Measurements from ENCODE around the gene IGF1R.

Gene IGF1R

GRCh38 chr15:98977441-98977840, 329.1 kb downstream of the IGF1R start:
- no peak for TF ChIP-seq CTCF (IDR thresholded peaks at IDR 0.05; ENCODE audit: control extremely low read depth, extremely low read depth, low read depth, missing control alignments)
- no peak for DNase-seq (ENCODE audit: extremely low spot score)
- CTCF ChIA-PET, result no interaction called here
- POLR2A ChIA-PET, result no interaction called here

GRCh38 chr15:98978153-98978552, 329.8 kb downstream of the IGF1R start:
- CTCF ChIA-PET, result no interaction called here

GRCh38 chr15:98980899-98981228, 332.5 kb downstream of the IGF1R start:
- CTCF ChIA-PET, result no interaction called here
- no peak for DNase-seq (ENCODE audit: extremely low spot score)
- POLR2A ChIA-PET, result no interaction called here
- no peak for TF ChIP-seq CTCF (IDR thresholded peaks at IDR 0.05; ENCODE audit: control extremely low read depth, extremely low read depth, low read depth, missing control alignments)

More at GRCh38 chr15:98978153-98978552, 329.8 kb downstream of the IGF1R start:
- TF ChIP-seq CTCF (IDR thresholded peaks at IDR 0.05; ENCODE audit: control extremely low read depth, extremely low read depth, low read depth, missing control alignments), result no peak
- POLR2A ChIA-PET, result no interaction called here
- DNase-seq (ENCODE audit: extremely low spot score), result no peak

GRCh38 chr15:98981851-98982722, 333.7 kb downstream of the IGF1R start:
- ChIA-PET POLR2A (no interaction called here), CTCF (interaction anchor here (0.9 to 1.7 kb wide), 2 partner anchors 9 to 29 kb away, joined by 3 to 5 read pairs; no protein-coding TSS in a partner anchor)
- DNase-seq (ENCODE audit: extremely low spot score), result no peak
- no peak for TF ChIP-seq CTCF (IDR thresholded peaks at IDR 0.05; ENCODE audit: control extremely low read depth, extremely low read depth, low read depth, missing control alignments)

GRCh38 chr15:98983334-98983733, 335.0 kb downstream of the IGF1R start:
- TF ChIP-seq CTCF (IDR thresholded peaks at IDR 0.05; ENCODE audit: control extremely low read depth, extremely low read depth, low read depth, missing control alignments), result no peak
- ChIA-PET CTCF (no interaction called here), POLR2A (no interaction called here)
- no peak for DNase-seq (ENCODE audit: extremely low spot score)

- POLR2A ChIA-PET, result no interaction called here
- no peak for DNase-seq (ENCODE audit: extremely low spot score)
- CTCF ChIA-PET, result no interaction called here
- no peak for TF ChIP-seq CTCF (IDR thresholded peaks at IDR 0.05; ENCODE audit: control extremely low read depth, extremely low read depth, low read depth, missing control alignments)
These were observed 337.9 kb downstream of the IGF1R start for GRCh38 chr15:98986281-98986680.

Data from GM10248 (cell line).